CD4-positive, alpha-beta T cell (primary cell): ENCODE measurements around the gene CFAP20DC. TPM values are rescaled to one million over a fixed set of nuclear protein-coding genes. Genes with fewer than 3 reads are reported as not detected.

Experiments
- ATAC-seq: fragments of 200-7000 bp; cut with Tn5 transposase; one replicate; pipeline ENCODE4 v1.10.0; 2022; ENCODE audit warnings: mild to moderate bottlenecking; ENCODE audit not compliant: poor library complexity
- CTCF ChIA-PET: fragments of 350-600 bp; sonication (Branson Sonifier 250); formaldehyde crosslinking; loops from one replicate; lab custom pipeline; 2021; ENCODE audit warnings: antibody characterized with exemption, inconsistent platforms; lab: Charles Lee
- POLR2A ChIA-PET: fragments of 350-600 bp; sonication (Branson Sonifier 250); formaldehyde crosslinking; loops from one replicate; lab custom pipeline; 2021; ENCODE audit warnings: antibody characterized with exemption, inconsistent platforms; lab: Charles Lee
- DNase-seq, 14 experiments: peaks; one replicate each; pipeline ENCODE4 v3.0.0-alpha.2; 2013 to 2020; ENCODE audit warnings: mixed read lengths in 2 of 14
- H3K27ac ChIP-seq, 2 donors: one replicate each; pipeline versions ENCODE4 v1.5.1 to v1.7.0; 2013; ENCODE audit warnings: low read length in 2 of 2, low read depth in 1 of 2, mild to moderate bottlenecking in 1 of 2
- H3K27me3 ChIP-seq, 2 experiments: 1 replicate in 1 of 2; 2 replicates in 1 of 2; pipeline versions ENCODE4 v1.6.1 to v1.7.0; 2013; ENCODE audit warnings: low read length in 2 of 2, control low read depth in 1 of 2, mild to moderate bottlenecking in 1 of 2, moderate library complexity in 1 of 2; ENCODE audit not compliant: insufficient read depth in 2 of 2, control insufficient read depth in 1 of 2
- H3K36me3 ChIP-seq: one replicate; pipeline ENCODE4 v1.6.1; 2013; ENCODE audit warnings: low read length, control low read depth; ENCODE audit not compliant: insufficient read depth
- H3K4me1 ChIP-seq: one replicate; pipeline ENCODE4 v1.6.1; 2013; ENCODE audit warnings: low read length, control low read depth; ENCODE audit not compliant: insufficient read depth
- H3K4me3 ChIP-seq: one replicate; pipeline ENCODE4 v1.5.1; 2013; ENCODE audit warnings: mild to moderate bottlenecking, low read length, moderate library complexity
- H3K9me3 ChIP-seq, 2 experiments: 1 replicate in 1 of 2; 2 replicates in 1 of 2; pipeline versions ENCODE4 v1.6.1 to v1.7.0; 2013; ENCODE audit warnings: low read length in 2 of 2, mild to moderate bottlenecking in 2 of 2, control low read depth in 1 of 2, moderate library complexity in 1 of 2; ENCODE audit not compliant: control insufficient read depth in 1 of 2, insufficient read depth in 1 of 2
- H3K27ac Mint-ChIP-seq: one replicate; pipeline ENCODE4 v1.8.0; 2020; ENCODE audit warnings: mixed read lengths
- H3K27me3 Mint-ChIP-seq: one replicate; pipeline ENCODE4 v1.8.0; 2021; ENCODE audit warnings: mixed read lengths
- H3K36me3 Mint-ChIP-seq: one replicate; pipeline ENCODE4 v1.8.0; 2021; ENCODE audit warnings: low read depth, mixed read lengths
- H3K4me1 Mint-ChIP-seq: one replicate; pipeline ENCODE4 v1.8.0; 2021; ENCODE audit warnings: low read depth, mixed read lengths
- H3K4me3 Mint-ChIP-seq: one replicate; pipeline ENCODE4 v1.8.0; 2020; ENCODE audit warnings: mild to moderate bottlenecking, mixed read lengths
- H3K9me3 Mint-ChIP-seq: one replicate; pipeline ENCODE4 v1.8.0; 2020; ENCODE audit warnings: mixed read lengths
- CTCF ChIP-seq: fragments of 200-600 bp; IDR thresholded peaks from one replicate; pipeline ENCODE4 v1.8.0; 2022; ENCODE audit warnings: antibody characterized with exemption, mild to moderate bottlenecking
- intact Hi-C, 2 experiments: fragments of 100-400 bp; cut with DNase I in 1 of 2; cut with micrococcal nuclease in 1 of 2; formaldehyde crosslinking; loops; one replicate each; pipeline versions ENCODE4 v1.15.1 to v1.9.0; 2023 to 2025; cut with DNase I, micrococcal nuclease
- total RNA-seq, 174 experiments: library from RNA in 2 of 174; stranded (reverse) in 2 of 174; gene quantifications; one replicate each; pipeline ENCODE4 v1.2.3 and lab custom pipeline; 2021 to 2026

Gene CFAP20DC
- total RNA-seq, 2 experiments from 2014 or later = 0.11 to 0.20 TPM

GRCh38 chr3:59027607-59028006 lies 22.2 kb downstream of the CFAP20DC start:
- intact Hi-C loops = no loop called here
- H3K4me3 Mint-ChIP-seq = no peak overlapping the region

GRCh38 chr3:59023612-59024011 lies 26.2 kb downstream of the CFAP20DC start:
- H3K4me3 ChIP-seq = no peak overlapping the region
- intact Hi-C loops = no loop called here
- no peak overlapping the region for H3K4me3 Mint-ChIP-seq
- CTCF ChIA-PET = no interaction called here
- H3K9me3 ChIP-seq = no peaks in the 10 kb centered on the region
- no peaks in the 10 kb centered on the region for H3K4me1 Mint-ChIP-seq
- peaks cover 12% of the 10 kb centered on the region for H3K27me3 Mint-ChIP-seq
- ATAC-seq = no peak
- no peaks in the 10 kb centered on the region for H3K4me1 ChIP-seq
- DNase-seq = no peak
- no peak overlapping the region for H3K27ac ChIP-seq
- POLR2A ChIA-PET = no interaction called here
- no peaks in the 10 kb centered on the region for H3K36me3 ChIP-seq
- H3K36me3 Mint-ChIP-seq = no peaks in the 10 kb centered on the region
- no peaks in the 10 kb centered on the region for H3K27me3 ChIP-seq
- H3K27ac Mint-ChIP-seq = no peak overlapping the region
- no peak for TF ChIP-seq CTCF
- H3K9me3 Mint-ChIP-seq = no peaks in the 10 kb centered on the region

More at GRCh38 chr3:59027607-59028006, 22.2 kb downstream of the CFAP20DC start:
- Histone ChIP-seq H3K27me3 (no peaks in the 10 kb centered on the region), H3K36me3 (no peaks in the 10 kb centered on the region), H3K4me1 (no peaks in the 10 kb centered on the region), H3K9me3 (no peaks in the 10 kb centered on the region), H3K4me3 (no peak overlapping the region), H3K27ac (no peak overlapping the region)
- no peaks in the 10 kb centered on the region for H3K4me1 Mint-ChIP-seq
- H3K9me3 Mint-ChIP-seq = no peaks in the 10 kb centered on the region
- ChIA-PET POLR2A (no interaction called here), CTCF (interaction anchor here (1.0 kb wide), 1 partner anchor 11 kb away, joined by 3 read pairs; no protein-coding TSS in a partner anchor)
- H3K27me3 Mint-ChIP-seq = peaks cover 12% of the 10 kb centered on the region
- H3K27ac Mint-ChIP-seq = no peak overlapping the region
- ATAC-seq (no peak), DNase-seq (no peak)
- no peaks in the 10 kb centered on the region for H3K36me3 Mint-ChIP-seq
- TF ChIP-seq CTCF = no peak

DNA sequence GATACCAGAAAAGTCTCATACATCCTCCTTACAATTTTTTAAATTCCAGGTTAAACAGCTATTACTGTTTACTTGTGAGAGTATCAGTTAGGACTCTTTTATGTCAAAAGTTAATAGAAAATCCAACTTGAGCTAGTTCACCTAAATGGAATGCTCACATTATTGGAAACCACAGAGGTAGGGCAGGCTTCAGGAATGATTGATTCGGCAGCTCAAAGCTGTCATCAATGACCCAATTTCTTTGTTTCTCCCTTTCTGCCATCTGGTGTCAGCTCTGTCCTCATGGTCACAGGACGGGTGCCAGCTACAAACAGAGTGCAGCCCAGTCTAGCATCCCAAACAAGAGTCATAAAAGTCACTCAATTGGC lies 32.2 kb downstream of the CFAP20DC start:
- ChIA-PET POLR2A (no interaction called here), CTCF (no interaction called here)
- H3K27ac ChIP-seq = no peak overlapping the region
- no peaks in the 10 kb centered on the region for H3K36me3 Mint-ChIP-seq
- no peaks in the 10 kb centered on the region for H3K27me3 ChIP-seq
- no peak for DNase-seq
- TF ChIP-seq CTCF = no peak
- H3K4me1 Mint-ChIP-seq = no peaks in the 10 kb centered on the region
- H3K4me3 ChIP-seq = no peak overlapping the region
- no peaks in the 10 kb centered on the region for H3K27me3 Mint-ChIP-seq
- ATAC-seq = no peak
- no peaks in the 10 kb centered on the region for H3K9me3 Mint-ChIP-seq
- intact Hi-C loops = no loop called here
- H3K27ac Mint-ChIP-seq = no peak overlapping the region
- no peaks in the 10 kb centered on the region for H3K4me1 ChIP-seq
- H3K4me3 Mint-ChIP-seq = no peak overlapping the region
- H3K36me3 ChIP-seq = no peaks in the 10 kb centered on the region
- H3K9me3 ChIP-seq = no peaks in the 10 kb centered on the region
